Loucy (cell line): ENCODE data around the gene WNT8A.

Experiments
- H2AFZ ChIP-seq: fragments of 200-600 bp; sonication (generic); 2 replicates; pipeline ENCODE4 v1.6.0; 2016; ENCODE audit warnings: antibody characterized with exemption, mild to moderate bottlenecking, low read length, moderate library complexity
- H3F3A ChIP-seq: fragments of 200-600 bp; 2 replicates; pipeline ENCODE4 v1.6.0; 2016; ENCODE audit warnings: antibody characterized with exemption, low read depth, mild to moderate bottlenecking
- H3K27me3 ChIP-seq: fragments of 200-600 bp; sonication (generic); 2 replicates; pipeline ENCODE4 v1.6.1; 2014; ENCODE audit warnings: low read length, mild to moderate bottlenecking; ENCODE audit not compliant: insufficient read depth, poor library complexity, severe bottlenecking
- H3K36me3 ChIP-seq: fragments of 200-600 bp; sonication (generic); 2 replicates; pipeline ENCODE4 v1.6.1; 2016; ENCODE audit warnings: low read length; ENCODE audit not compliant: insufficient read depth
- H3K4me1 ChIP-seq: fragments of 200-600 bp; sonication (generic); 2 replicates; pipeline ENCODE4 v1.5.1; 2014; ENCODE audit warnings: low read length, mild to moderate bottlenecking; ENCODE audit not compliant: insufficient read depth, poor library complexity, severe bottlenecking
- H3K4me2 ChIP-seq: fragments of 200-600 bp; sonication (generic); 2 replicates; pipeline ENCODE4 v1.6.0; 2014; ENCODE audit warnings: antibody characterized with exemption, low read length, low read depth, mild to moderate bottlenecking; ENCODE audit not compliant: poor library complexity, severe bottlenecking
- H3K4me3 ChIP-seq: fragments of 200-600 bp; sonication (generic); 2 replicates; pipeline ENCODE4 v1.5.1; 2014; ENCODE audit warnings: low read length, mild to moderate bottlenecking, mixed read lengths; ENCODE audit not compliant: poor library complexity, severe bottlenecking
- H3K79me2 ChIP-seq: fragments of 200-600 bp; sonication (generic); 2 replicates; pipeline ENCODE4 v1.6.1; 2014; ENCODE audit warnings: low read length; ENCODE audit not compliant: insufficient read depth
- H3K9ac ChIP-seq: fragments of 200-600 bp; sonication (generic); 2 replicates; pipeline ENCODE4 v1.6.0; 2014; ENCODE audit warnings: mild to moderate bottlenecking, low read depth, low read length, moderate library complexity; ENCODE audit not compliant: poor library complexity, severe bottlenecking
- H3K9me2 ChIP-seq: fragments of 200-600 bp; sonication (generic); replicated peaks from 2 replicates; pipeline ENCODE4 v1.6.1; 2016; ENCODE audit warnings: low read depth, low read length, mixed read lengths
- H3K9me3 ChIP-seq: fragments of 200-600 bp; sonication (generic); 2 replicates; pipeline ENCODE4 v1.6.1; 2014; ENCODE audit warnings: mild to moderate bottlenecking, antibody characterized with exemption, low read length, low read depth; ENCODE audit not compliant: insufficient read depth
- H4K20me1 ChIP-seq: fragments of 200-600 bp; sonication (generic); 2 replicates; pipeline ENCODE4 v1.6.0; 2014; ENCODE audit warnings: antibody characterized with exemption, low read length, mild to moderate bottlenecking; ENCODE audit not compliant: insufficient read depth, poor library complexity, severe bottlenecking
- EZH2phosphoT487 ChIP-seq: fragments of 200-600 bp; IDR thresholded peaks from 2 replicates; pipeline ENCODE4 v1.6.1; 2018; ENCODE audit warnings: antibody characterized with exemption, mild to moderate bottlenecking, moderate library complexity, borderline replicate concordance
- TF ChIP-seq, protein P1 (sequence below): fragments of 200-600 bp; sonication (generic); conservative IDR thresholded peaks from 2 replicates; pipeline ENCODE4 v1.5.1; 2014; ENCODE audit warnings: mild to moderate bottlenecking, antibody characterized with exemption, low read length

The WNT8A gene

DNA sequence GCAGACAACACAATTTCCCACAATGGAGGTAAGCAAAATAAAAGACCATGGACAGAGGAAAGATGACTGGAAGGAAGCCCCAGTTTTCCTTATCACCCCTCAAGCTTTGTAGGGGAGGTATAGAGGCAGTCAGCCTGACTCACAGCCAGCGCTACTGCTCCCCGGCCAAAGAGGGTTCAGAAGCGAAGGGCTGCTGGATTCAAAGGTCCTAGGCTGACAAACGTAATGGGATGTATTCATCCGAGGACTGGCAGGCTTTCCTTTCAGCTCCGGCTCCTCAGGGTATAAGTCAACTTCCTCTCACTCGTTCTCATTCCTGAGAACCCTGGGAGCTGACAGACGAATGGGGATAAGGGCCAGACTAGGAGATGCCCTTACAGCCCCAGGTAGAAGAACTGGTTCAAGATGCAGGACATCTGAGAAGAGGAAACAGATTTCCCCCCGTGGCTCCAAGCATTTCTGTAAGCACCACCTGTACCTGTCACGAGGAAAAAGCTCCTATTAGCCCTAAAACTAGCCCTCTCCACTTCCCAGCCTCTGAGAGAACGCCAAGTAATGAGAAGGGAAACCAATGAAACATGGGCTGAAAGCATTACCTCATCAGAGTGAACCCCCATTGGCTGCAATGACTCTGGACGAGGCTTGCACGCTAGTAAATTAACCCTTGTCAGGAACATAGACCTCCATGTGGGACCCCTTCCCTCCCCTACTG lies 28.8 kb upstream of the WNT8A start:
- Histone ChIP-seq H3F3A (no peaks in the 10 kb centered on the region), H3K9me2 (no peaks in the 10 kb centered on the region), H2AFZ (0 out of 2 replicates have a peak overlapping the region, but pooled peaks have one; percentile 18), H3K4me2 (no peak overlapping the region), H3K9ac (no peak overlapping the region), H4K20me1 (no peaks in the 10 kb centered on the region), H3K4me1 (no peaks in the 10 kb centered on the region), H3K27me3 (no peaks in the 10 kb centered on the region), H3K4me3 (no peak overlapping the region), H3K9me3 (no peaks in the 10 kb centered on the region), H3K36me3 (no peaks in the 10 kb centered on the region), H3K79me2 (no peaks in the 10 kb centered on the region)
- TF ChIP-seq, protein P1, sequence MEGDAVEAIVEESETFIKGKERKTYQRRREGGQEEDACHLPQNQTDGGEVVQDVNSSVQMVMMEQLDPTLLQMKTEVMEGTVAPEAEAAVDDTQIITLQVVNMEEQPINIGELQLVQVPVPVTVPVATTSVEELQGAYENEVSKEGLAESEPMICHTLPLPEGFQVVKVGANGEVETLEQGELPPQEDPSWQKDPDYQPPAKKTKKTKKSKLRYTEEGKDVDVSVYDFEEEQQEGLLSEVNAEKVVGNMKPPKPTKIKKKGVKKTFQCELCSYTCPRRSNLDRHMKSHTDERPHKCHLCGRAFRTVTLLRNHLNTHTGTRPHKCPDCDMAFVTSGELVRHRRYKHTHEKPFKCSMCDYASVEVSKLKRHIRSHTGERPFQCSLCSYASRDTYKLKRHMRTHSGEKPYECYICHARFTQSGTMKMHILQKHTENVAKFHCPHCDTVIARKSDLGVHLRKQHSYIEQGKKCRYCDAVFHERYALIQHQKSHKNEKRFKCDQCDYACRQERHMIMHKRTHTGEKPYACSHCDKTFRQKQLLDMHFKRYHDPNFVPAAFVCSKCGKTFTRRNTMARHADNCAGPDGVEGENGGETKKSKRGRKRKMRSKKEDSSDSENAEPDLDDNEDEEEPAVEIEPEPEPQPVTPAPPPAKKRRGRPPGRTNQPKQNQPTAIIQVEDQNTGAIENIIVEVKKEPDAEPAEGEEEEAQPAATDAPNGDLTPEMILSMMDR, result no peak
- TF ChIP-seq EZH2phosphoT487, result no peak

- no peaks in the 10 kb centered on the region for H4K20me1 ChIP-seq
- H3F3A ChIP-seq, result no peaks in the 10 kb centered on the region
- H2AFZ ChIP-seq, result no peak overlapping the region
- H3K27me3 ChIP-seq, result no peaks in the 10 kb centered on the region
- no peaks in the 10 kb centered on the region for H3K36me3 ChIP-seq
- H3K4me1 ChIP-seq, result no peaks in the 10 kb centered on the region
- no peak overlapping the region for H3K9ac ChIP-seq
- H3K9me2 ChIP-seq, result no peaks in the 10 kb centered on the region
- TF ChIP-seq, protein P1, result no peak
- no peaks in the 10 kb centered on the region for H3K79me2 ChIP-seq
- no peaks in the 10 kb centered on the region for H3K9me3 ChIP-seq
- no peak overlapping the region for H3K4me2 ChIP-seq
- H3K4me3 ChIP-seq, result no peak overlapping the region
Observed at GRCh38 chr5:138064526-138064925, 19.3 kb upstream of the WNT8A start.

GRCh38 chr5:138065102-138065501 lies 18.7 kb upstream of the WNT8A start:
- Histone ChIP-seq H3K36me3 (no peaks in the 10 kb centered on the region), H3K9me2 (no peaks in the 10 kb centered on the region), H3K4me3 (no peak overlapping the region), H3F3A (no peaks in the 10 kb centered on the region), H3K27me3 (no peaks in the 10 kb centered on the region), H3K9me3 (no peaks in the 10 kb centered on the region), H4K20me1 (no peaks in the 10 kb centered on the region), H3K79me2 (no peaks in the 10 kb centered on the region), H3K4me1 (no peaks in the 10 kb centered on the region), H3K4me2 (no peak overlapping the region), H3K9ac (no peak overlapping the region), H2AFZ (no peak overlapping the region)
- no peak for TF ChIP-seq EZH2phosphoT487
- TF ChIP-seq, protein P1, result peak; percentile 74
